ENCODE results near the gene TMEM255B. TPM values are rescaled to one million over a fixed set of nuclear protein-coding genes. Genes with fewer than 3 reads are reported as not detected.
"Not testable (repeated sequence)": the region's sequence is repeated elsewhere in the genome, so short reads cannot be mapped to it uniquely, and the experiment has no call there.

Gene TMEM255B
- polyA plus RNA-seq, 4 donors, result 2.9 to 9.4 (median 6.1) TPM

- DNase-seq (ENCODE audit: low read depth in 4 of 4, low spot score in 3 of 4), result no peak
Observed at GRCh38 chr13:113815151-113816058, 56.4 kb downstream of the TMEM255B start.

DNA sequence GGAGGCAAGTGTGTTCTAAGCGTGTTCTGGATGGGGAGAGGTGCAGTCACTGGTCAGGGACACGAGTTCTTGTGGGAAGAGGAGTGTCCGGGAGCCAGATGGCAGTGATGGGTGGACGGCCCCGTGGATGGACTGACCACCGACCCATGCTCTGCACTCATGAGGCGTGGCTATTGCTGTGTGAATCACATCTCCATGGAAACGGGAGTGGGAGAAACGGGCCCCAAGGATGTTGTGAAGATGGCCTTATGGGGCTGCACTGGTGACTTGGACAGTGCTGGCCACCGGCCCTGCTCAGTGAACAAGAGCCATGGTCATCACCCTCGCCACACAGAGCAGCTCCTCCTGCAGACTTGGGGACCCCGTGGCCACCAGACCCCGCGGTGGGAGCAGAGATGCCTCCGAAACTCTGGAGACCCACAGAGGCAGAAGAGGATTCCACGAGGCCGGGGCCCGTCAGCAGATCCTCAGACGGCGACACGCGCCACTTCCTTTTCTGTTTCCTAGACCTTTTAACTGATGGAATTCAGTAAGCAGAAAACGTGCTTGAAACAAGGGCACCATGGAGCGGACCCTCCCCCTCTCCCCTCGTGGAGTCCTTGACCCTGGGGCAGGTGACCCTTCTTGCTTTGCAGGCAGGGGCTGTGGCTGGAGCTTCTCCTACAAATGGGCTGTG, 57.4 kb downstream of the TMEM255B start:
- no peak for DNase-seq (ENCODE audit: low read depth in 4 of 4, low spot score in 3 of 4)

- DNase-seq (ENCODE audit: low read depth in 4 of 4, low spot score in 3 of 4), result peak in 3 of 4 donors; percentile 42 to 73 (median 65)
Observed at GRCh38 chr13:113816946-113817859, 58.2 kb downstream of the TMEM255B start.

GRCh38 chr13:113817860-113818691, 59.0 kb downstream of the TMEM255B start:
- DNase-seq (ENCODE audit: low read depth in 4 of 4, low spot score in 3 of 4), result no peak

- no peak for DNase-seq (ENCODE audit: low read depth in 4 of 4, low spot score in 3 of 4)
Observed at GRCh38 chr13:113818700-113819295, 59.8 kb downstream of the TMEM255B start.

DNA sequence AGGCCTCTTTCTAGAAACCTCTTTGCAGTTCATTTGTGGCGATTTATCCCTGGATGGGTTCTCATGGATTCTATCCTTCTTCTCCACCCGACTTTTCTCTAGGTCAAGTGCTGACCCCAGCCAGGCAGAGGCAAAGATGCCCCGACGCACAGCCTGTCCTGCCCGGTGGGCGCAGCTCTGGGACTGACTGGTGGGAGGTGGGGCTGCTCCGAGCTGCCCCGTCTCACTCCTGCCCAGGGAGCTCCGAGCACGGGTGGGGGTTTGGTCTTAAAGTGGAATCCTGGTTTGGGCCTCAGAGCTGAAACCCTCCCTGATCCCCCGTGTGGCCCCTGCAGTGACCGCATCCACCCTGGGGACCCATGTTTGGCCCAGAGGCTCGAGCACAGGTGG, 60.3 kb downstream of the TMEM255B start:
- no peak for DNase-seq (ENCODE audit: low read depth in 4 of 4, low spot score in 3 of 4)

- DNase-seq (ENCODE audit: low read depth in 4 of 4, low spot score in 3 of 4), result no peak
Observed at GRCh38 chr13:113819731-113820715, 61.0 kb downstream of the TMEM255B start.

DNA sequence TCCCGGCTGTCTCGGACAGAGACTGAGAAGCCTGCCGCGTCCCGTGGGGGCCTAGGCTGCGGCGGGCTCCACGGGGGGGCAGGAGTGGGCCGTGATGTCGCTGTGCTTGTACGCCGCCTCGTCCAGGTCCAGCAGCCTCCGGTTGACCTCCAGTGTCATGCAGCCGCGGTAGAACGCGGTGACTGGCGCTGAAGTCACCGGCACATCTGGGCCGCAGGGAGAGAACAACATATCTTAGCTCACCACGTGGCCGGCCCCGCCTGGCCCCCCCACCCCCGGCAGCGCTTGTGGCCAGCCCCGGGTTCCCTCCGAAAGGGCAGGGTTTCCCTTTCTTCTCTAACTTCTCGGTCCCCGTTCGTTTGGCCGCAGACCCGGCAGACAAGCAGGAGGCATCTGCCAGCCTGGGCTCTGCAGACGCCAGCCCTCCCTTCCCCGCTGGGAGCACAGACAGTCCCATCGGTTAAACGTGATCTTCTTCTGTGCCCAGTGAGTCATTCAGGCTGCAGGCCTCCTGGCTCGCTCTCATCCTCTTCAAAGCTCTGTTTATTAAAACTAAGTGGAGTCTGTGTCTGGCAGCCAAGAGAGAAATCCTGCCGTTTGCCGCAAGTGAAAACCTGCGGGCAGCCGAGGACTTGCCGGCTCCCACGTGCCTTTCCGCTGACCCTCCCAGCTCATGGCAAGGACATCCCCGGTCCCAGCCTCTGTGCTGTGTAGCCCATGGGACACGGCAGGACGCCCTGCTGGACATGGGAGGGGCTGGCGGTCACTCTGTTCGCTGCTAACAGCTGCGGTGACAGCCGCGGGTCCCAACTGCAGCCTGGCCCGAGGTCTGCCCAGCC, 62.0 kb downstream of the TMEM255B start:
- DNase-seq (ENCODE audit: low read depth in 4 of 4, low spot score in 3 of 4), result no peak

- DNase-seq (ENCODE audit: low read depth in 4 of 4, low spot score in 3 of 4), result no peak
Observed at GRCh38 chr13:113821847-113822246, 62.8 kb downstream of the TMEM255B start.

DNA sequence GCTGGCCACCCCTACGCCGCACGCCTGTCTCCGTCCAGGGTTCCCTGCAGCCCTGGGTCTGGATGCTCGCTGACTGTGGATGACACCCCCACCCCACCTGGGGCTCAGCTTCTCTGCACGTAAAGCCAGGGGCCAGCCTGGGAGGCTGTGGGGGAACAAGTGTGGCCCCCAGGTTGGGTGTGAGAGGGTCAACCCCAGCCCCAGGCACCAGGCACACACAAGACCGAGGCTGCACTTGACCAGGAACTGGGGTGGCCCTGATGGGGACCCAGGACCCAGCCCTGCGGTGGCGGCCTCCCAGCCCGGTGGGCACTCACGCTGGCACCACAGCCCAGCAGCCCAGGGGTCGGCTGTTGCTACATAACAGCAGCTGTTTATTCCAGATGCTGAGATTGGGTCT, 63.2 kb downstream of the TMEM255B start:
- DNase-seq (ENCODE audit: low read depth in 4 of 4, low spot score in 3 of 4), result no peak

DNA sequence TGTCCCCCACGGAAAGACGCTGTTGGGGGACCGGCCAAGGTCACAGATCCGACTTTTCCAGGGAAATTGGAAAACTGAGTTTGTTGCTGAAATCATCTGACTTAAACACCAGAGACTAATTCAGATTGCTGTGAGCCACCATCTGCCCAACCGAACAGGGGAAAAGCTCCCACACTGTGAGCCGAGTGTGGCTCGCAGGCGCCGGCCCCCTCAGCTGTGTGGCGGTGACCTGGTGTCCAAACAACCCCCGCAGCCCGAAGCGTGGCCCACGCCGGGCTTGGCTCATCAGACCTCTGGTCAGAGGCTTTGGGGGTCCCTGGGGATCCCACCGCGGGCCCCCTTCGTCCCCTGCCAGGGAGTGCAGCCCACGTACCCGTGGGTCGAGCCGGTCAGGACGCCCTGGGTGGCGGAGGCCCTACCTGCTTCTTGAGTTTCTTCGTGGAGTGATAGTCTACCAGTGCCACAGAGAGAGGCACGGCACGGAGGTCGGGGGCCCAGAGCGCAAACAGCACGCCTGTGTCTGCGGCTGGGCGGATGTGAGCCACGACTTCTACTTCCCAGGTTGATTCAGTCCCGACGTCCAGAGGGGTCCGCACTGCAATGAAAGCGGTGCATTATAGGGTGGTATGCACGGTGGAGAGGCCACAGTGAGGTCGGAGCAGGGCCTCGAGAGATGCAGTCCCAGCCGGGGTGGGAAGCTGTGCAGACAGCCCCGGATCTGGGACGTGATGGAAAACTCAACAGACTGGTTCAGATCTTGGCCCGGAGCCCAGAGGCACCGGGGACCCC, 64.1 kb downstream of the TMEM255B start:
- no peak for DNase-seq (ENCODE audit: low read depth in 4 of 4, low spot score in 3 of 4)

DNA sequence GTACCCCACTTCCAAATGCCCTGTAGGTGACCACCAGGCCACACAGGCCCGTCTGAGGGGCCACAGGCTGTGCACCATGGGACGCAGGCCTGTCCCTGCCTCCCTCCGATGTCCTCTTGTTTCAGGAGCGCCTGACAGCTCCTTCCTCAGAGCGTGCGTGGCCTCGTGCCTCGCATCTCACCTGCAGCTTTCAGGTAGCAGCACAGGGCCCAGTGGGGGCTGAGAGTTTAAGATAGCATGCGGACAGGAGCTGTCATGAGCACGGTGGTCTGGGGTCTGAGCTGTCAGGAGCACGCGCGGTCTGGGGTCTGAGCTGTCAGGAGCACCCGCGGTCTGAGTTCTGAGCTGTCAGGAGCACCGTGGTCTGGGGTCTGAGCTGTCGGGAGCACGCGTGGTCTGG, 64.7 kb downstream of the TMEM255B start:
- no peak for DNase-seq (ENCODE audit: low read depth in 4 of 4, low spot score in 3 of 4)

DNA sequence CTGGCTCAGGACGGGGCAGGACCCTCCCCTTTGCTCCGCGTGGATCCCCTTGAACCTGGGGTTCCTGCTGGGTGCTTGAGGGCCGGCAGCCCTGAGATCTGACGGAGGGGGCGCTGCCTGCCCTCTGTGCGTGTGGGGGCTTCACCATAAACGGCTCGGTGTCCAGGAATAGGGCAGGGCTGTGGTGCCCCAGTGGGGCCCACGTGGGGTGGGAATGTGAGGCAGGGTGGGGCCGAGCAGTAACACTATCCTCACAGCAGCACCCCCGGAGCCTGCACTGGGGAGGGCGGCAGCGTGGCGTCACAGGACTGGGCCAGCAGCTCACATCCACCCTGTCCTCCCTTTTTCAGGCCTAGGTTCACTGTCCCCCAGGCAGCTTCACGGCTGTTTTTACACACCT, 66.8 kb downstream of the TMEM255B start:
- no peak for DNase-seq (ENCODE audit: low read depth in 4 of 4, low spot score in 3 of 4)

DNA sequence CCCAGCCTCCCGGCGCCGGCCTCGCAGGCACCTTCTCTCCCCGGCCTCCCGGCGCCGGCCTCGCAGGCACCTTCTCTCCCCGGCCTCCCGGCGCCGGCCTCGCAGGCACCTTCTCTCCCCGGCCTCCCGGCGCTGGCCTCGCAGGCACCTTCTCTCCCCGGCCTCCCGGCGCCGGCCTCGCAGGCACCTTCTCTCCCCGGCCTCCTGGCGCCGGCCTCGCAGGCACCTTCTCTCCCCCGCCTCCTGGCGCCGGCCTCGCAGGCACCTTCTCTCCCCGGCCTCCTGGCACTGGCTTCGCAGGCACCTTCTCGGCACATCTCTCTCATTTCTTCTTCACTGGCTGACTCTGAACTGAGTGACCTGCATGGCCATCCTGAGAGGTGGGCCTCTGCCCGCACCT, 67.4 kb downstream of the TMEM255B start:
- DNase-seq (ENCODE audit: low read depth in 4 of 4, low spot score in 3 of 4), result not testable (repeated sequence)

- DNase-seq (ENCODE audit: low read depth in 4 of 4, low spot score in 3 of 4), result no peak
Observed at GRCh38 chr13:113827021-113827420, 68.0 kb downstream of the TMEM255B start.

- DNase-seq (ENCODE audit: low read depth in 4 of 4, low spot score in 3 of 4), result no peak
Observed at GRCh38 chr13:113828282-113828825, 69.3 kb downstream of the TMEM255B start.
